NCI-H1092 treated with DMSO at 0.1 percent for 48 hours (cell line): ENCODE results near the gene RNF150.
"Not testable (repeated sequence)": the region's sequence is repeated elsewhere in the genome, so short reads cannot be mapped to it uniquely, and the experiment has no call there.

Source experiments
- DNase-seq: peaks from one replicate; lab custom pipeline; 2025; lab: John Stamatoyannopoulos, UW

The RNF150 gene

GRCh38 chr4:141075553-141075952 is 57.7 kb downstream of the RNF150 start:
- DNase-seq = no peak

GRCh38 chr4:141074098-141074878 is 59.0 kb downstream of the RNF150 start:
- DNase-seq = no peak

- DNase-seq = no peak
Measured at GRCh38 chr4:141066690-141067089, 66.6 kb downstream of the RNF150 start.

GRCh38 chr4:141065872-141066271 is 67.4 kb downstream of the RNF150 start:
- no peak for DNase-seq

DNA sequence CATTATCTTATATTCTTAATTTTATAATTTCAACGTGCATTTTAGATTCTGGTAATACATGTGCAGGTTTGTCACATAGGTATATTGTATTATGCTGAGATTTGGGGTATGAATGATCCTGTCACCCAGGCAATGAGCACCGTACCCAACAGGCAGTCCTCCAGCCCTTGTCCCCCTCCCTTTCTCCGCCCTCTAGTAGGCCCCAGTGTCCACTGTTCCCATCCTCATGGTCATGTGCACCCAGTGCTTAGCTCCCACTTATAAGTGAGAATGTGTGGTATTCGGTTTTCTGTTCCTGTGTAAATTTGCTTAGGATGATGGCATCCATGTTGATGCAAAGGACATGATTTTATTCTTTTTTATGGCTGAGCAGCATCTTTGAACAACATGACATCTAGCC is 70.6 kb downstream of the RNF150 start:
- no peak for DNase-seq

DNA sequence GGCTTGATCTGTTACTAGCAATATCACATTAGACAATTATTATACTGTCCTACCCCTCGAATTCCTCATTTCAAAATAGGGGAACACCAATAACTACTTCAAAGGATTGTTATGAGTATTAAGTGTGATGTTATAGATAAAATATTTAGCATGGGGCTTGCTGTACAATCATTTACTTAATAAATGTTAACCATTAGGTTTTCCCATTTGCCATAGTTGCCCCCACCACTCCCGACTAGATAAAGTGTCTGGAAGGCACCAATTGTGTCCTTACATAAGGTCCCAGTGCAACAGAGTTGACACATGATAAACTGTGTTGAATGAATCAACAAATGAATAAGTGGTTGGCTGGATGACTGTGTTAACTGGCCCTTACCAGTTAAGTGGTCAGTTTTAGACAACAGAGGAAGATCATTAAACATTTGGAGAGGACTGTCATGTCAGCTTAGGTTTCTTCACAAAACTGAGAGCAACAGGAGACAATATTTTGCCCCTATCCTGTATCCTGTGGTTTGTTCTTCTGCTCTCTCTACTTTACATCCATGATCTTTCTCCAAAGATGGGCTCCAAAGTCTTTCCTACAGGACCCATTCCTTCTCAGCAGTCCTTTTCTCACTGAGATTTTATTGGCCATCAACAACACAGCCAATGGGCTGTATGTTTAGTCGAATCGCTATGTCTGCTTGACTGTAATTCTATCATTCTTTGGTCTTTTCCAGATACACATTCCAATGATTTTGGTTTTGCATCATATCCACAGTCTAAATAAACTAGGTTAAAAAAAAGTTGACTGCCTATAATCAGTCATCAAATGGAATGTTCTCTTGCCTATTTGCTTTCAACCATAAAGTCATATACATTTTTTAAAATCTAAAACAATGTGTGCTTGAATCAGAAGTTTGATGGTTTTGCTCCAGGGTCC is 74.4 kb downstream of the RNF150 start:
- DNase-seq = no peak

- no peak for DNase-seq
Measured at GRCh38 chr4:141057582-141057981, 75.7 kb downstream of the RNF150 start.

DNA sequence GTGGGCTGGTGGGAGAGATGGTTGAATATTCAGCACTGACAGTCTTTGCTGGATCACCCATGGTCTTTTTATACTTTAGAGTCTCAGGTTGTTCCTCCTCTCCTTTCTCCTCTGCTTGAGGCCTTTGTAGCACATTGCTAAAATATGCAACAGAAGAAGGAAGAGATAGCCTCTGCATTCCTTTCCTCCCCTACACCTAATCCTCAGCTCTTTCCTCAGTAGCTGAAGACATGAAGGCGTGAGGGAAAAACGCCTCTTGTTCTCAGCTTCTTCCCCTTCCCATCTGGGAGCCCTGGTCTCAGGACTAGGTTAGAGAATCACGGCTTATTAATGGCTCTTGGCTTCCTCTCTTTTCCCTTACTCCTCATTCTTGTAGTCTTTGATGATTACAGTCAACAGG is 76.8 kb downstream of the RNF150 start:
- no peak for DNase-seq

- no peak for DNase-seq
Measured at GRCh38 chr4:141054446-141054845, 78.8 kb downstream of the RNF150 start.

DNA sequence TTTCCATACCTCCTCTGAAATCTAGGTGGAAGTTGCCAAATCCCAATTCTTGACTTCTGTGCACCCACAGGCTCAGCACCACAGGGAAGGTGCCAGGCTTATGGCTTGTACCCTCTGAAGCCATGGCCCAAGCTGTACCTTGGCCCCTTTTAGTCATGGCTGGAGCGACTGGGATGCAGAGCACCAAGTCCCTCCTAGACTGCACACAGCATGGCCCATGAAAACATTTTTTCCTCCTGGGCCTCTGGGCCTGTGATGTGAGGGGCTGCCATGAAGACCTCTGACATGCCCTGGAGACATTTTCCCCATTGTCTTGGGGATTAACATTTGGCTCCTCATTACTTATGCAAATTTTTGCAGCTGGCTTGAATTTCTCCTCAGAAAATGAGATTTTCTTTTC is 82.3 kb downstream of the RNF150 start:
- not testable (repeated sequence) for DNase-seq

- DNase-seq = no peak
Measured at GRCh38 chr4:141047228-141047884, 85.9 kb downstream of the RNF150 start.

DNA sequence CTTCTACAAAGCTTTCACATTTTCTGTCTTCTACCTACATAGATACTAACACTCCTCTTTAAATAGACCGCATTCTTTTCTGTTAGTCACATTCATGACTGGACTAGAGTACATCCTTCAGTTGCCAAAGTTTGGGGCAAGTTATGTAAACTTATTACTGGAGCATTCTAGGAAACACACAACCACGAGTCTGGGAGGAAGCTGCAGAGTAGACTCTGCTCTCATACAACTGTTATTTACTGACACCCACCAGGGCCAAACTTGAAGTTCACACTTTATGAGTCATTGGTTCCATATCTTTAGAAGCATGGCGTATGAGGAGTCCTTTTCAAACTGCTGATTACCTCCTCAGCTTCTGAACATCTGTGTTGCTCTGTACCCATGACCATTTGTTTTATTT is 87.0 kb downstream of the RNF150 start:
- DNase-seq = no peak

- DNase-seq = no peak
Measured at GRCh38 chr4:141045848-141046247, 87.4 kb downstream of the RNF150 start.

DNA sequence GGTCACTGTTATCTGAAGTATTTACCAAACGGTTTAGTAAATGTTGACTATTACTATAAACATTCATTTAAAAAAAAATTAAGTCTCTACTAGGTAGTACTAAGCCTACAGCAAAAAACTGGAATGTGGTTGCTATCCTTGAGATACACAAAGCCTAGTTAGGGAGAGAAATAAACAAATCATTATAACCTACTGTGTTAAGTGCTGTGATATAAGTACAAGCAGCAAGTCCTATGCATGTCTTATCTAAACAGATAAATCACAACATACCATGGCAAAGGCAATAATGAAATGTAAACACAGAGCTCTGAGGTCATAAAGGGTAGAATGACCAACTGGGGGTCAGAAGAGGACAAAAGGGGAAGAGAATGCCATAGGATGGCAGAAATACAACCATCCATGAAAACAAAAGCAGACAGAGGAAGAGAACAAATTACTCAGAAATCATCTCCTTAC is 92.2 kb downstream of the RNF150 start:
- no peak for DNase-seq

- DNase-seq = no peak
Measured at GRCh38 chr4:141039156-141039555, 94.1 kb downstream of the RNF150 start.

DNA sequence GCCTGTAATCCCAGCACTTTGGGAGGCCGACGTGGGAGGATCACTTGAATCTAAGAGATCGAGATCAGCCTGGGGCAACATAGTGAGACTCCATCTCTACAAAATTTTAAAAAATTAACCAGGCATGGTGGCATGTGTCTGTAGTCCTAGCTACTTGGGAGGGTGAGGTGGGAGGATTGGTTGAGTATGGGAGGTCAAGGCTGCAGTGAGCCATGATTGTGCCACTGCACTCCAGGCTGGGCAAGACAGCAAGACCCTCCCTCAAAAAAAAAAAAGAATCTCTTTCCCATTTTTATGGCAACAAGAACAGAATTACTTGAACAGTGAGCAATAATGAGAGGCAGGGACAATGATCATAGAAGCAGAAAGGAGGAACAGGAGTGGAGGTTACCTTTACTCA is 94.8 kb downstream of the RNF150 start:
- no peak for DNase-seq

DNA sequence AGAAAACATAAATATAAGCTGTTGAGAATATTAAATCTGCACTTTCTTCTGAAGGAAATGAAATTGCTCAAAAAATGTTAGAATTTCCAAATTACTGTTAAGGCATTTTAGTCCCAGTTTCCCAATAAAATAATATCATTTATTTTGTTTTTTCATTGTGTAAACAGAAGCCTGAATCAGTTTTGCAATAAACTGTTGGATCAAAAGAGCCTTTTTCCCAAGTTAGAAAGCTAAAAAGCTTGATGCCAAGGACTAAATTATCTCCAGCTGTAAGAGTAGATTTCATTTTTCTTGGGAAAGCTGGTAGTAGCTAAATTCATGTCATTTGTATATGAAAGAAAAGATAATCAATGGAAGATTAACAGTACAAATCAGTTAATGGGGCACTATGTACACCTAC is 95.8 kb downstream of the RNF150 start:
- DNase-seq = no peak

GRCh38 chr4:141036786-141037185 is 96.5 kb downstream of the RNF150 start:
- DNase-seq = no peak

GRCh38 chr4:141035920-141036319 is 97.3 kb downstream of the RNF150 start:
- DNase-seq = no peak

DNA sequence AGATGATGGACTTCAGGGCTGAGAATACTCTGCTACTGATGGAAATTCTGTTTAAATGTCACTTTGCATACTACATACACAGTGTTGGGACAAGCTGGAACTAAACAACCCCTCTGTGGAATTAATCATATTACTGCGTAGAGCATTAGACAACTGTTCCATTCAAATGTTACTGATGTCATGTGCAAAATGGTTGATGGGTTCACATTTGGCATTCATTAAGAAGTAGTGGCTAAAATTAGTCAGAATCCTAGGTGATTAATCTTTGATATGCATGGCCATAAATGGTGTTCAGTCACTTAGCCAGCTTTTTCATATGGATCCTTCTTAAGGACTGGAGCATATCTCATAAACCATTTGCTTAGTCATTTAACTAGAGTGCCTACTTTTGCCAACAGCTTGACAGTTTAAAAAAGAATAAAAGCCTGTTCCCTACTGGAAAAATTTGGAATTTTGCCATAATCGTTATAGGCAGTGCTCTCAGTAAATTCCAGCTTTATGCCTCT is 105.2 kb downstream of the RNF150 start:
- DNase-seq = peak; percentile 84

- peak; percentile 53 for DNase-seq
Measured at GRCh38 chr4:141027421-141027820, 105.8 kb downstream of the RNF150 start.

DNA sequence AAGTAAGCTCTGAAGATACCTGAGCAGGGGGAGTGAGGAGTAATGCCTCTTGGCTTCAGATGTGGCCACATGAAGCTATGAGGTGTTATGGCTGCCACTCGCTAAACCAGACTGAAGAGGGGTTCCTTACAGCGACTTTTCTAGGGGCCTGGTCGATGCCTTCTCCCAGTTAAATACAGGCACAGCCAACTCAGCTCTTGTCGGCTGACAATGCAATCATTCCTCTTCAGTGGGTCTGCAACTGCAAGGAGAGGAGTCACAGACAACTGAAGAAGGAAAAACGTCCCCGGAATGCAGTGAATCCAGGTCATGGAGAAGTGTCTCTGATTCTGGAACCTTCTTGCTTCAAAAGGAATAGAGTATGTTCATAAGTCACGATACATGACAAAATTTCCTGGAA is 106.4 kb downstream of the RNF150 start:
- no peak for DNase-seq
